SK-N-SH (cell line): Measurements from ENCODE around the gene HMOX2.

ENCODE experiments used
- EP300 ChIP-seq, 2 experiments: IDR thresholded peaks; 2 replicates each; pipeline versions ENCODE4 v1.4.0 to v1.6.1; 2012; ENCODE audit warnings: borderline replicate concordance in 1 of 2, low read depth in 1 of 2, low read length in 1 of 2
- EZH2phosphoT487 ChIP-seq: fragments of 200-600 bp; sonication (generic); IDR thresholded peaks from 2 replicates; pipeline ENCODE4 v1.6.1; 2017; ENCODE audit warnings: low read depth, mixed run types, mild to moderate bottlenecking, antibody characterized with exemption, moderate library complexity, borderline replicate concordance
- MXI1 ChIP-seq: IDR thresholded peaks from 2 replicates; pipeline ENCODE4 v1.6.1; 2012; ENCODE audit warnings: mild to moderate bottlenecking, low read depth, low read length, improper control_type of control experiment
- POLR2AphosphoS5 ChIP-seq: IDR thresholded peaks from 2 replicates; pipeline ENCODE4 v1.6.1; 2012; ENCODE audit warnings: low read depth, low read length
- RFX5 ChIP-seq: IDR thresholded peaks from 2 replicates; pipeline ENCODE4 v1.6.1; 2012; ENCODE audit warnings: mild to moderate bottlenecking, improper control_type of control experiment, low read length
- TCF12 ChIP-seq: IDR thresholded peaks from 2 replicates; pipeline ENCODE4 v1.4.0; 2012
- TF ChIP-seq, protein P1 (sequence below): fragments of 200-600 bp; sonication (generic); IDR thresholded peaks from 2 replicates; pipeline ENCODE4 v1.6.1; 2017; ENCODE audit warnings: antibody characterized with exemption, mild to moderate bottlenecking, moderate library complexity
- TF ChIP-seq, protein P2 (sequence below): IDR thresholded peaks from 2 replicates; pipeline ENCODE4 v1.4.0; 2012; ENCODE audit warnings: low read depth

DNA sequence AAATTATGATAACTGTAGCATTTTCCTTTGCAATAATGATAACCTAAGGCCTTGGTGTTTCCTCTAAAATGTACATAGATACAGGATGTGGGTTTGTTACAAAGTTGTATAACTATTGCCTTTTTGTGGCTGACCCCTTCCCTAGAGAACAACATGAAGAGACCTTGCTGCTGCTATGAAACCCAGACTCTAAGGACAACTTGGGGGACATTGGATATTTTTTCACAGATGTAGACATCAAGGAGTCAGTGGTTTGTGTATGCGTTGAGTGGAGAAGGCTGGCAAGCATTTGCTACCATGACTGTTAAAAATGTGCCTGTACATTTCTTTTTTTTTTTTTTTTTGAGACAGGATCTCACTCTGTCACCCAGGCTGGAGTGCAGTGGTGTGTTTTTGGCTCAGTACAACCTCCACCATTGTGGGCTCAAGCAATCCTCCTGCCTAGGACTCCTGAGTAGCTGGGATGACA is 12.3 kb downstream of the HMOX2 start:
- TF ChIP-seq, protein P1, sequence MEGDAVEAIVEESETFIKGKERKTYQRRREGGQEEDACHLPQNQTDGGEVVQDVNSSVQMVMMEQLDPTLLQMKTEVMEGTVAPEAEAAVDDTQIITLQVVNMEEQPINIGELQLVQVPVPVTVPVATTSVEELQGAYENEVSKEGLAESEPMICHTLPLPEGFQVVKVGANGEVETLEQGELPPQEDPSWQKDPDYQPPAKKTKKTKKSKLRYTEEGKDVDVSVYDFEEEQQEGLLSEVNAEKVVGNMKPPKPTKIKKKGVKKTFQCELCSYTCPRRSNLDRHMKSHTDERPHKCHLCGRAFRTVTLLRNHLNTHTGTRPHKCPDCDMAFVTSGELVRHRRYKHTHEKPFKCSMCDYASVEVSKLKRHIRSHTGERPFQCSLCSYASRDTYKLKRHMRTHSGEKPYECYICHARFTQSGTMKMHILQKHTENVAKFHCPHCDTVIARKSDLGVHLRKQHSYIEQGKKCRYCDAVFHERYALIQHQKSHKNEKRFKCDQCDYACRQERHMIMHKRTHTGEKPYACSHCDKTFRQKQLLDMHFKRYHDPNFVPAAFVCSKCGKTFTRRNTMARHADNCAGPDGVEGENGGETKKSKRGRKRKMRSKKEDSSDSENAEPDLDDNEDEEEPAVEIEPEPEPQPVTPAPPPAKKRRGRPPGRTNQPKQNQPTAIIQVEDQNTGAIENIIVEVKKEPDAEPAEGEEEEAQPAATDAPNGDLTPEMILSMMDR: no peak
- TF ChIP-seq EZH2phosphoT487 (no peak), MXI1 (no peak), RFX5 (no peak), POLR2AphosphoS5 (no peak), EP300 (IDR thresholded peaks at IDR 0.05; ENCODE audit: borderline replicate concordance in 1 of 2, low read depth in 1 of 2, low read length in 1 of 2) (no peak), TCF12 (no peak)
- TF ChIP-seq, protein P2, sequence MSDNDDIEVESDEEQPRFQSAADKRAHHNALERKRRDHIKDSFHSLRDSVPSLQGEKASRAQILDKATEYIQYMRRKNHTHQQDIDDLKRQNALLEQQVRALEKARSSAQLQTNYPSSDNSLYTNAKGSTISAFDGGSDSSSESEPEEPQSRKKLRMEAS: no peak
